Brain microvascular endothelial cell (primary cell): ENCODE measurements around the gene FAM171A2.
"Not testable (repeated sequence)": the region's sequence is repeated elsewhere in the genome, so short reads cannot be mapped to it uniquely, and the experiment has no call there.

Source experiments
- DNase-seq: peaks from one replicate; pipeline ENCODE4 v3.0.0-alpha.2; 2020
- H3K27ac ChIP-seq: fragments of 250-450 bp; sonication (Bioruptor Pico); 2 replicates; pipeline ENCODE4 v1.5.1; 2020; ENCODE audit warnings: mild to moderate bottlenecking, moderate library complexity
- H3K27me3 ChIP-seq: fragments of 250-450 bp; sonication (Bioruptor Pico); replicated peaks from 2 replicates; pipeline ENCODE4 v1.5.1; 2020; ENCODE audit warnings: mild to moderate bottlenecking
- H3K36me3 ChIP-seq: fragments of 250-450 bp; sonication (Bioruptor Pico); replicated peaks from 2 replicates; pipeline ENCODE4 v1.5.1; 2020; ENCODE audit warnings: mild to moderate bottlenecking
- H3K4me3 ChIP-seq: 2 replicates; pipeline ENCODE4 v1.5.1; 2011; ENCODE audit warnings: low read depth, mild to moderate bottlenecking, control low read depth, low read length, moderate library complexity
- in situ Hi-C: cut with HindIII; loops from 2 replicates; pipeline ENCODE4 v1.10.0; 2017; ENCODE audit warnings: low sequenced_read_pairs, low pct_ligation_motif_present
- TF ChIP-seq, protein P1 (sequence below): IDR thresholded peaks from 2 replicates; pipeline ENCODE4 v1.5.1; 2011; ENCODE audit warnings: low read depth, mild to moderate bottlenecking, moderate library complexity, low read length, control low read depth, inconsistent platforms; ENCODE audit errors: missing control alignments

Gene FAM171A2

DNA sequence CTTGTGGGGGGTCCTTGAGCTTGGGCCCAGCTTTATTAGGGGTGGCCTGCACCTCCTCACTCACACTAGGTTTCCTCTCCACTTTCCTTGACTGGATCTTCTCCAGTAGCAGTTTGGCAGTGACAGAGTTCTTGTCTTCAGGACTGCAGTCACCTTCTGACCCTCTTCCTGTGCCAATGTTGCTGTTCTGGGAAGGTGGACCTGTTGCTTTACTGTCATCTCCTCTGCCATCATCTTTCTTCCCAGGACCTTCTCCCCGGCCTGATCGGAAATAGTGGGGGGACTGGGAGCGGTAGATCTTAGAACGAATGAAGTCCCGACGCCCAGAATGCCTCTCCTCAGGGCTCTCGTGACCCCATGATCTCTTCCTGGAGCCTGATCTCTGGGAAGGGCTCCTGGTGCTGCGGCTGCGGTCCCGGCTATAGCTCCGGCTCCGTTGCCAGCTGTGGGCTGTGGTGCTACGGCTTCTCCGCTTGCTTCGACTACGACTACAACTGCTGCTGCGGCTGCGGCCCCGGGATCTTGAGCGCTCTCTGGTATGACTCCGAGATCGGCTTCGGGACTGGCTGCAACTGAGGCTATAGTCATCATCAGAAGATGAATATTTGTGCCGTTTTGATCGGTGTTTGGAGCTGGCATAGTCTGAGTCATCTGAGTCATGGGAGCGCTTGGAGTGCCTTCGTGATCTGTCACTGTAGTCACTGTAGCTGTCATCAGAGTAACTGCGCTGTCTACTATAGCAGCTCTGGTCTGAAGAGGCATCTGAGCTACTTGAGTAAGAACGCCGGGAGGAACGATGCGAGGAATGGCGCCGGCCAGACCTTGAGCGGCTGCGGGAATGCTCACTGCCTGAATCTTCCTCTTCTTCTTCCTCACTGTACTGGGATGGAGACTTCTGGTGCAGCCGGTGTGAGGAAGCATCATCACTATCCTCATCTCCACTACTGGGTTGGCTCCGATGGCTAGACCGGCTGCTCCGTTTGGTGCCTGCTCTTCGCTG lies 35.3 kb upstream of the FAM171A2 start:
- TF ChIP-seq, protein P1, sequence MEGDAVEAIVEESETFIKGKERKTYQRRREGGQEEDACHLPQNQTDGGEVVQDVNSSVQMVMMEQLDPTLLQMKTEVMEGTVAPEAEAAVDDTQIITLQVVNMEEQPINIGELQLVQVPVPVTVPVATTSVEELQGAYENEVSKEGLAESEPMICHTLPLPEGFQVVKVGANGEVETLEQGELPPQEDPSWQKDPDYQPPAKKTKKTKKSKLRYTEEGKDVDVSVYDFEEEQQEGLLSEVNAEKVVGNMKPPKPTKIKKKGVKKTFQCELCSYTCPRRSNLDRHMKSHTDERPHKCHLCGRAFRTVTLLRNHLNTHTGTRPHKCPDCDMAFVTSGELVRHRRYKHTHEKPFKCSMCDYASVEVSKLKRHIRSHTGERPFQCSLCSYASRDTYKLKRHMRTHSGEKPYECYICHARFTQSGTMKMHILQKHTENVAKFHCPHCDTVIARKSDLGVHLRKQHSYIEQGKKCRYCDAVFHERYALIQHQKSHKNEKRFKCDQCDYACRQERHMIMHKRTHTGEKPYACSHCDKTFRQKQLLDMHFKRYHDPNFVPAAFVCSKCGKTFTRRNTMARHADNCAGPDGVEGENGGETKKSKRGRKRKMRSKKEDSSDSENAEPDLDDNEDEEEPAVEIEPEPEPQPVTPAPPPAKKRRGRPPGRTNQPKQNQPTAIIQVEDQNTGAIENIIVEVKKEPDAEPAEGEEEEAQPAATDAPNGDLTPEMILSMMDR = no peak
- Histone ChIP-seq H3K36me3 (peaks cover 35% of the 10 kb centered on the region), H3K27ac (no peak overlapping the region), H3K27me3 (no peaks in the 10 kb centered on the region), H3K4me3 (no peak overlapping the region)
- in situ Hi-C loops = no loop called here
- DNase-seq = peak; percentile 22

DNA sequence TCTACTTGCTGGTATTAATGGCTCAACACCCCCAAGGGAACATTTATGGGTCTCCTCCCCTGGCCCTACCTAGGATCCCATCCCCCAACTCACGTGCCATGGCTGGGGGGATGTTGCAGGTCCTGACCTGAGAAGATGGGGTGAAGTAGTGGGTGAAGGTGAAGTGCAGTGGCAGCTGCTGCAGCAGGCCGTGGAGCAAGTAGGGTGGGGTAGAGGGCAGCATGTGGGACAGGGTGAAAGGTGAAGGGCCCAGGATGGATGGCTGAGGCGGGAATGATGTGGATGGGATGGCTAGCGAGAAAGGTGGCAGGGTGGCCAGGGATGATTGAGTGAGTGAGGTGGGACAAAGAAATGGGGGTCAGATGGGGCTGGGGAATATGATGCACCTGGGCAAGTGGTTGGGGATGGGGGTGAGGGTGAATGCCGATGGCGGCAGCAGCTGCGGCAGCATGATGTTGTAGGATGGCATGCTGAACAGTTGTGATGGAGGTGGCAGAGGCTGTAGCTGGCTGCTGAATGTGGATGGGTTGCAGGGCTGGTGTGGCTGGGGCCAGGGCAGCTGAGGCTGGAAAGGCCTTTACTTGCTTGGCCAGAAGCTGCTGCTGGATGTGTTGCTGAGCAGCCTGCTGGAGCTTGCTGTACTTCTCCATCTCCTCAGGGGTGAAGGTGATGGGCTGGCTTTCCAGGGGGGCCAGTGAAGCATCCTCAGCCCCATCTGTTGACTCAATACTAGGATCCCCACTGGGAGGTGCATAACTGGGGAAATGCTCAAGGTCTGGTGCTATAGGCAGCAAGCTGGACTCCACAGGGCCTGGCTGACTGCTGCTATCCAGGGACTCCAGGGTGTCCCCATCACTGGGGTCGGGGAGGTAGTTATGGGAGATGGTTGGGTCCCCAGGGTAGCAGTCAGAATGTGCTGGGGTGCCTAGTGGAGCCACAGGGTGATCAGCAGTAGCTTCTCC lies 34.1 kb upstream of the FAM171A2 start:
- in situ Hi-C loops = no loop called here
- TF ChIP-seq, protein P1 = no peak
- no peak overlapping the region for H3K4me3 ChIP-seq
- no peak for DNase-seq
- no peak overlapping the region for H3K27ac ChIP-seq
- no peaks in the 10 kb centered on the region for H3K27me3 ChIP-seq
- H3K36me3 ChIP-seq = peaks cover 29% of the 10 kb centered on the region

DNA sequence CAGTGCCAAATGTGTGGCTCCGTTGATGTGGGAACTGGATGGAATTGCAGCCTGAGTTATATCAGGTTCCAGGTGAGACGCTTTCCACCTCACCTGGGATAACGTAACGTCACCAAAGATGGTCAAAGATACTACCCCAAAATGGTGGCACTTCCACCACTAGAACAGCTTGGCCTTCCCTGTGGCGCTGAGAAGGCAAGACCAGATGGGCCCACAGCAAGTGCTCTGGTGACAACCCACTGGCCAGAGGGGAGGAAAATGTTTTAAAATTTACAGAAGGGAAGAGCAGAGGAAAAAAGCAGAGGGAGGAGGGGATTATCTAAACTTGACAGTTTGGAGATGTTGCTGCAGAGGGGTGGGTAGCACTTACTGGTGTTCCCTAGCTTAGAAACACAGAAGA lies 33.3 kb upstream of the FAM171A2 start:
- H3K27ac ChIP-seq = no peak overlapping the region
- no peak for DNase-seq
- TF ChIP-seq, protein P1 = no peak
- no peak overlapping the region for H3K4me3 ChIP-seq
- H3K27me3 ChIP-seq = no peaks in the 10 kb centered on the region
- H3K36me3 ChIP-seq = peaks cover 26% of the 10 kb centered on the region
- in situ Hi-C loops = no loop called here

DNA sequence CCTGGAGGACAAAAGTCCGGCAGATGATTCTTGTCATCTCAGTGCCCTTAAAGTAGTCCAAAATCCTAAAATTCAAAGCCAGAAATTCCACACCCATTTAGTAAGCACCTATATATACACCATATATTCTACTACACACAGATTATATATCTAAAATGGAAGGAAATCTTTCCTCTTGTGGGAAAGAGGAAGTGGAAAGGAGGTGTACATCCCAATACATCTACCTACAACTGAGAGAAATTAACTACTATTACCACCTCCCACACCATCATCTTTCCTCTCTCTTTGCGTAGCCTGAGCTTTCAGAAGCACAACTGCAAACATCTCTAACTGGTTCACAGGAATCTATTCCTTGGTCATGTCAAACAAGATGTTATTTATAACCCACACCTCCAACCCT lies 31.2 kb upstream of the FAM171A2 start:
- Histone ChIP-seq H3K36me3 (peaks cover 14% of the 10 kb centered on the region), H3K27me3 (no peaks in the 10 kb centered on the region), H3K27ac (no peak overlapping the region), H3K4me3 (no peak overlapping the region)
- DNase-seq = no peak
- TF ChIP-seq, protein P1 = no peak
- in situ Hi-C loops = no loop called here

DNA sequence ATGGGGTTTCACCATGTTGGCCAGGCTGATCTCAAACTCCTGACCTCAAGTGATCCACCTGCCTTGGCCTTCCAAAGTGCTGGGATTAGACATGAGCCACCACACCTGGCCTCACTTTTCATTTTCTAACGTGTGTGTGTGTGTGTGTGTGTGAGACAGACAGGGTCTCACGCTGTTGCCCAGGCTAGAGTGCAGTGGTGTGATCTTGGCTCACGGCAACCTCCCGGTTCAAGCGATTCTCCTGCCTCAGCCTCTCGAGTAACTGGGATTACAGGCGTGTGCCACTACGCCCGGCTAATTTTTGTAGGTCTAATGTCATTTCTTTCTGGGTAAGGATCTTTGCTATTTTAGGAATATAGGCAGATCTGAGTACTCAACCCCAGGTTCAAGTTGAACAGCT lies 30.5 kb upstream of the FAM171A2 start:
- in situ Hi-C loops, DNase-seq, H3K4me3 ChIP-seq, H3K27ac ChIP-seq, H3K27me3 ChIP-seq: not testable (repeated sequence)
- H3K36me3 ChIP-seq = peaks cover 10% of the 10 kb centered on the region
